Measurements from ENCODE around the gene CD99L2. TPM values are rescaled to one million over a fixed set of nuclear protein-coding genes. Genes with fewer than 3 reads are reported as not detected.

The CD99L2 gene
- total and polyA plus RNA-seq, 2 experiments from 2014 or later, result 37.9 to 71.7 TPM

- Histone ChIP-seq H3K4me3 (no peak overlapping the region), H4K20me1 (ENCODE audit: insufficient read depth) (no peaks in the 10 kb centered on the region), H3K9ac (no peak overlapping the region), H3K9me3 (ENCODE audit: low read depth) (no peaks in the 10 kb centered on the region), H3K36me3 (ENCODE audit: low read depth) (no peaks in the 10 kb centered on the region), H3K27me3 (replicated peaks; ENCODE audit: insufficient read depth) (no peaks in the 10 kb centered on the region), H3K4me1 (ENCODE audit: insufficient read depth) (no peaks in the 10 kb centered on the region), H3K27ac (no peak overlapping the region), H3K9me2 (ENCODE audit: insufficient read depth) (no peaks in the 10 kb centered on the region), H3K4me2 (ENCODE audit: unreplicated experiment) (no peak overlapping the region), H3K79me2 (ENCODE audit: insufficient read depth) (no peaks in the 10 kb centered on the region), H3F3A (ENCODE audit: insufficient read depth) (no peaks in the 10 kb centered on the region), H2AFZ (no peak overlapping the region)
- in situ Hi-C loops (cut with MboI), result loop anchor here (10.0 to 25.0 kb wide), 2 partner anchors 212 to 309 kb away; partner anchors contain the start of gene HMGB3
- 82 to 87% methylated on average over 13 to 16 of the region's 18 CpGs for WGBS, 2 experiments (ENCODE audit: low coverage in 1 of 2, low lambda C conversion rate in 2 of 2, missing lambda C conversion rate in 2 of 2)
- TF ChIP-seq EZH2phosphoT487 (IDR thresholded peaks at IDR 0.05; ENCODE audit: insufficient read depth, low read depth) (no peak), EZH2 (IDR thresholded peaks at IDR 0.05; ENCODE audit: insufficient read depth, poor library complexity, severe bottlenecking) (no peak)
- no peak for DNase-seq
Measured at GRCh38 chrX:150775569-150776350, 122.7 kb downstream of the CD99L2 start.

GRCh38 chrX:150774798-150775568 is 123.5 kb downstream of the CD99L2 start:
- Histone ChIP-seq H3K4me3 (no peak overlapping the region), H3K4me2 (ENCODE audit: unreplicated experiment) (no peak overlapping the region), H3K36me3 (ENCODE audit: low read depth) (no peaks in the 10 kb centered on the region), H3K27ac (no peak overlapping the region), H3K27me3 (replicated peaks; ENCODE audit: insufficient read depth) (no peaks in the 10 kb centered on the region), H3F3A (ENCODE audit: insufficient read depth) (no peaks in the 10 kb centered on the region), H3K9me3 (ENCODE audit: low read depth) (no peaks in the 10 kb centered on the region), H3K9ac (no peak overlapping the region), H3K9me2 (ENCODE audit: insufficient read depth) (no peaks in the 10 kb centered on the region), H3K79me2 (ENCODE audit: insufficient read depth) (no peaks in the 10 kb centered on the region), H4K20me1 (ENCODE audit: insufficient read depth) (no peaks in the 10 kb centered on the region), H3K4me1 (ENCODE audit: insufficient read depth) (no peaks in the 10 kb centered on the region), H2AFZ (no peak overlapping the region)
- in situ Hi-C loops (cut with MboI), result loop anchor here (10.0 to 25.0 kb wide), 2 partner anchors 212 to 310 kb away; partner anchors contain the start of gene HMGB3
- WGBS, 2 experiments (ENCODE audit: low coverage in 1 of 2, low lambda C conversion rate in 2 of 2, missing lambda C conversion rate in 2 of 2), result 98% methylated on average over 12 to 14 of the region's 14 CpGs
- TF ChIP-seq EZH2phosphoT487 (IDR thresholded peaks at IDR 0.05; ENCODE audit: insufficient read depth, low read depth) (no peak), EZH2 (IDR thresholded peaks at IDR 0.05; ENCODE audit: insufficient read depth, poor library complexity, severe bottlenecking) (no peak)
- no peak for DNase-seq

- H2AFZ ChIP-seq, result no peak overlapping the region
- no peaks in the 10 kb centered on the region for H3K36me3 ChIP-seq (ENCODE audit: low read depth)
- no peak overlapping the region for H3K4me3 ChIP-seq
- no peak for TF ChIP-seq EZH2phosphoT487 (IDR thresholded peaks at IDR 0.05; ENCODE audit: insufficient read depth, low read depth)
- no peak for TF ChIP-seq EZH2 (IDR thresholded peaks at IDR 0.05; ENCODE audit: insufficient read depth, poor library complexity, severe bottlenecking)
- H3K4me1 ChIP-seq (ENCODE audit: insufficient read depth), result no peaks in the 10 kb centered on the region
- no peaks in the 10 kb centered on the region for H3K9me3 ChIP-seq (ENCODE audit: low read depth)
- no peaks in the 10 kb centered on the region for H4K20me1 ChIP-seq (ENCODE audit: insufficient read depth)
- H3K9ac ChIP-seq, result no peak overlapping the region
- in situ Hi-C loops (cut with MboI), result loop anchor here (10.0 kb wide), 1 partner anchor 311 kb away; no protein-coding TSS in a partner anchor
- H3K4me2 ChIP-seq (ENCODE audit: unreplicated experiment), result no peak overlapping the region
- no peaks in the 10 kb centered on the region for H3F3A ChIP-seq (ENCODE audit: insufficient read depth)
- H3K79me2 ChIP-seq (ENCODE audit: insufficient read depth), result no peaks in the 10 kb centered on the region
- no peak for DNase-seq
- 50 to 54% methylated on average over 3 to 4 of the region's 4 CpGs for WGBS, 2 experiments (ENCODE audit: low coverage in 1 of 2, low lambda C conversion rate in 2 of 2, missing lambda C conversion rate in 2 of 2)
- no peaks in the 10 kb centered on the region for H3K27me3 ChIP-seq (replicated peaks; ENCODE audit: insufficient read depth)
- H3K9me2 ChIP-seq (ENCODE audit: insufficient read depth), result no peaks in the 10 kb centered on the region
- H3K27ac ChIP-seq, result no peak overlapping the region
Measured at GRCh38 chrX:150773634-150774033, 124.8 kb downstream of the CD99L2 start.

DNA sequence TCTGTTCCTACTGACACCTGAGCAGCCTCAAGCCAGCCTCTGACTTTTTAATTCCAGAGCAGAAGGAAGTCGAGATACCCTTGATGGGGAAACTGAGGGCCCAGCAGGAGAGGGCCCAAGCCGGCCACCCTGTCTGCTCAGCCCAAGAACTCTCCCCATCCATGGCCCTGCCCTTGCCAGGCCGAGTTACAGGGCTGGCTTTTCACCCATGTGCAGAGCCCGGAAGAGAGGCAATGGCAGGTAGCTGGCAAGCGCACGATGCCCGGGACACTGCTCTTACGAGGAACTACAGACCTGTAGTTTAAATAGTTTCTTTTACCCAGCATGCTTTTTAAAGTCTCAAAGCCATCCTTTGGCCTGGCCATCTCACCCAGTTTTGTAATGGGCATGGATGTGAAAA is 125.4 kb downstream of the CD99L2 start:
- Histone ChIP-seq H2AFZ (no peak overlapping the region), H4K20me1 (ENCODE audit: insufficient read depth) (no peaks in the 10 kb centered on the region), H3K9me3 (ENCODE audit: low read depth) (no peaks in the 10 kb centered on the region), H3F3A (ENCODE audit: insufficient read depth) (no peaks in the 10 kb centered on the region), H3K9me2 (ENCODE audit: insufficient read depth) (no peaks in the 10 kb centered on the region), H3K4me3 (no peak overlapping the region), H3K4me2 (ENCODE audit: unreplicated experiment) (no peak overlapping the region), H3K9ac (no peak overlapping the region), H3K36me3 (ENCODE audit: low read depth) (no peaks in the 10 kb centered on the region), H3K27ac (no peak overlapping the region), H3K4me1 (ENCODE audit: insufficient read depth) (no peaks in the 10 kb centered on the region), H3K79me2 (ENCODE audit: insufficient read depth) (no peaks in the 10 kb centered on the region), H3K27me3 (replicated peaks; ENCODE audit: insufficient read depth) (no peaks in the 10 kb centered on the region)
- in situ Hi-C loops (cut with MboI), result loop anchor here (10.0 kb wide), 1 partner anchor 312 kb away; no protein-coding TSS in a partner anchor
- TF ChIP-seq EZH2phosphoT487 (IDR thresholded peaks at IDR 0.05; ENCODE audit: insufficient read depth, low read depth) (no peak), EZH2 (IDR thresholded peaks at IDR 0.05; ENCODE audit: insufficient read depth, poor library complexity, severe bottlenecking) (no peak)
- no peak for DNase-seq
- 86% methylated on average over 7 to 8 of the region's 8 CpGs for WGBS, 2 experiments (ENCODE audit: low coverage in 1 of 2, low lambda C conversion rate in 2 of 2, missing lambda C conversion rate in 2 of 2)

All from GM23248 (cell line).